ENCODE data around the gene LRP5.

The LRP5 gene

GRCh38 chr11:68353669-68354068, 41.3 kb downstream of the LRP5 start:
- H3K9me3 Mint-ChIP-seq, result peaks cover 11% of the 10 kb centered on the region
- H3K27ac Mint-ChIP-seq, result no peak overlapping the region
- H3K36me3 Mint-ChIP-seq (ENCODE audit: low read depth), result peaks cover 64% of the 10 kb centered on the region
- no peak overlapping the region for H3K4me3 Mint-ChIP-seq
- peaks cover 47% of the 10 kb centered on the region for H3K4me1 Mint-ChIP-seq
- peaks cover 3% of the 10 kb centered on the region for H3K27me3 Mint-ChIP-seq (ENCODE audit: low read depth, poor library complexity)
- TF ChIP-seq CTCF (IDR thresholded peaks at IDR 0.05), result no peak
- DNase-seq, result no peak

- peaks cover 46% of the 10 kb centered on the region for H3K4me1 Mint-ChIP-seq
- H3K4me3 Mint-ChIP-seq, result no peak overlapping the region
- H3K36me3 Mint-ChIP-seq (ENCODE audit: low read depth), result peaks cover 71% of the 10 kb centered on the region
- peaks cover 3% of the 10 kb centered on the region for H3K27me3 Mint-ChIP-seq (ENCODE audit: low read depth, poor library complexity)
- H3K9me3 Mint-ChIP-seq, result peaks cover 18% of the 10 kb centered on the region
- TF ChIP-seq CTCF (IDR thresholded peaks at IDR 0.05), result no peak
- H3K27ac Mint-ChIP-seq, result no peak overlapping the region
- no peak for DNase-seq
Observed at GRCh38 chr11:68354148-68354872, 41.9 kb downstream of the LRP5 start.

DNA sequence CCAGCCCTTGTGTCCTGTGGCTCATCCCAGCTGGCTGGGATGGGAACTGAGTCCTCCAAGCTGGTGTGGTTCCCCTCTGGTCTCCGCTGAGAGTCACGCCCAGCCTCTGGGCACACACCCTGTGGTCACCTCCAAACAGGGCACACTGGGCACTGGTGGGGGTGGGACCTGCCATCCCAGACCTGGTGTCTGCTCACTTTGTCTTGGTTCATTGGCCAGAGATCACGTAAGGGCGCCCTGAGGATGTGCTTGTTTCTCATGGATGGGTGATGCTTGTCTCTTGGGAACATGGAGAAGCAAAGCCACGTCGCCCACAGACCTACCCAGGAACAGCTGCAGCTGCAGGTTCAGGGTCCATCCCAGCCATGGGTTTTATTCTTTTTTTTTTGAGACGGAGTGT, 43.1 kb downstream of the LRP5 start:
- no peak for DNase-seq
- Mint-ChIP-seq H3K36me3 (ENCODE audit: low read depth) (peaks cover 81% of the 10 kb centered on the region), H3K4me3 (no peak overlapping the region), H3K27me3 (ENCODE audit: low read depth, poor library complexity) (peaks cover 3% of the 10 kb centered on the region), H3K27ac (peak overlapping the region; percentile 19), H3K4me1 (peaks cover 35% of the 10 kb centered on the region), H3K9me3 (peaks cover 25% of the 10 kb centered on the region)
- no peak for TF ChIP-seq CTCF (IDR thresholded peaks at IDR 0.05)

- no peaks in the 10 kb centered on the region for H3K27me3 Mint-ChIP-seq (ENCODE audit: low read depth, poor library complexity)
- peaks cover 14% of the 10 kb centered on the region for H3K4me1 Mint-ChIP-seq
- H3K27ac Mint-ChIP-seq, result no peak overlapping the region
- H3K4me3 Mint-ChIP-seq, result no peak overlapping the region
- no peak for DNase-seq
- H3K9me3 Mint-ChIP-seq, result peaks cover 33% of the 10 kb centered on the region
- no peak for TF ChIP-seq CTCF (IDR thresholded peaks at IDR 0.05)
- H3K36me3 Mint-ChIP-seq (ENCODE audit: low read depth), result peaks cover 77% of the 10 kb centered on the region
Observed at GRCh38 chr11:68357568-68357967, 45.2 kb downstream of the LRP5 start.

DNA sequence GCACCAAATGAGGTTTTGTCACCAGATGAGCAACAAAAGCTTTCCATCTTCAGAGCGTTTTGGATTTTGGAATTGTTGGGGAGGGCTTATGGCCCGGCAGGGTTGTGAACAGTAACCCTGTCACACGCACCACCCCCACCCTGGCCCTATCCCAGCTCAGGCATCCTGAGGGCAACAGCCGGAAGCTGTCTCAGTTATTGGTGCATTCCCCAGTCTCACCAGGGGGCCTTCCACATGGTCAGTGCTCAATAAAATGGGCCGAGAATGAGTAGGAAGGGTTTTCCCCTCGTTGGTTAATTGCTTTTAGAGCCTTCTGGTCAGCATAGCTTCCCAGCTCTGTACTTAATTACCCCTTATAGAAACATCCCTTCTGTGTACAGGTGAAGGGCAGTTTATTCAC, 46.0 kb downstream of the LRP5 start:
- H3K9me3 Mint-ChIP-seq, result peaks cover 29% of the 10 kb centered on the region
- no peak for DNase-seq
- peaks cover 11% of the 10 kb centered on the region for H3K4me1 Mint-ChIP-seq
- no peak for TF ChIP-seq CTCF (IDR thresholded peaks at IDR 0.05)
- H3K36me3 Mint-ChIP-seq (ENCODE audit: low read depth), result peaks cover 79% of the 10 kb centered on the region
- H3K27me3 Mint-ChIP-seq (ENCODE audit: low read depth, poor library complexity), result no peaks in the 10 kb centered on the region
- no peak overlapping the region for H3K27ac Mint-ChIP-seq
- H3K4me3 Mint-ChIP-seq, result no peak overlapping the region

DNA sequence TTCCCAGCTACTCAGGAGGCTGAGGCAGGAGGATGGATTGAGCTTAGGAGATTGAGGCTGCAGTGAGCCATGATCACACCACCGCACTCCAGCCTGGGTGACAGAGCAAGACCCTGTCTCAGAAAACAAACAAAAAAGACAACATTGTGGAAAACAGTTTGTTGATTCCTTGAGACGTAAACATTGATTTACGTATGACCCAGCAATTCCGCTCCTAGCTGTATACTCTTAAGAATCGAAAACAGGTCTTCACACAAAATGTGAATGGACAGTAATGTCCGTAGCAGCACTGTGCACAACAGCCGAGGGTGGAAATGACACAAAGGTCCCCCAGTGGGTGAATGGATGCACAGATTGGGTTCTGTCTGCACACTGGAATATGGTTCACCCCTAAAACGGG, 49.3 kb downstream of the LRP5 start:
- Mint-ChIP-seq H3K27me3 (ENCODE audit: low read depth, poor library complexity) (no peaks in the 10 kb centered on the region), H3K9me3 (peaks cover 25% of the 10 kb centered on the region), H3K36me3 (ENCODE audit: low read depth) (peaks cover 77% of the 10 kb centered on the region), H3K4me1 (peaks cover 10% of the 10 kb centered on the region), H3K4me3 (no peak overlapping the region), H3K27ac (peak overlapping the region; percentile 66)
- DNase-seq, result no peak
- no peak for TF ChIP-seq CTCF (IDR thresholded peaks at IDR 0.05)

All from nephron progenitor cell (in vitro differentiated cells).